Body of pancreas (tissue), 4 donors: Measurements from ENCODE around the gene CAMTA1. TPM values are rescaled to one million over a fixed set of nuclear protein-coding genes. Genes with fewer than 3 reads are reported as not detected.
A peak's percentile ranks its signal among the peaks of the same experiment; 100 is the strongest.

Source experiments
- ATAC-seq: fragments of 150-250 bp; one replicate; pipeline ENCODE4 v1.9.1; 2016
- DNase-seq, 4 donors: peaks; one replicate each; pipeline ENCODE4 v3.0.0-alpha.2; 2019
- H3K27ac ChIP-seq, 4 donors: fragments of 200-600 bp; sonication (generic); 1 replicate in 3 of 4; 2 replicates in 1 of 4; pipeline versions ENCODE4 v1.5.1 to v1.6.1; 2016 to 2019; ENCODE audit warnings: mild to moderate bottlenecking in 1 of 4, mixed read lengths in 1 of 4, moderate library complexity in 1 of 4
- H3K27me3 ChIP-seq, 2 donors: fragments of 200-600 bp; sonication (generic); one replicate each; pipeline ENCODE4 v1.6.0; 2016; ENCODE audit warnings: mild to moderate bottlenecking in 1 of 2
- H3K36me3 ChIP-seq, 2 donors: fragments of 200-600 bp; sonication (generic); replicated peaks in 1 of 2; 2 replicates each; pipeline ENCODE4 v1.5.1; 2016; ENCODE audit warnings: low read depth in 2 of 2; ENCODE audit not compliant: insufficient read depth in 1 of 2
- H3K4me1 ChIP-seq: fragments of 200-600 bp; sonication (generic); one replicate; pipeline ENCODE4 v1.6.0; 2016
- H3K4me3 ChIP-seq, 2 donors: fragments of 200-600 bp; sonication (generic); 1 replicate in 1 of 2; 2 replicates in 1 of 2; pipeline ENCODE4 v1.5.1; 2016 to 2019
- H3K9me3 ChIP-seq, 3 donors: fragments of 200-600 bp; sonication (generic); 1 replicate in 2 of 3; 2 replicates in 1 of 3; pipeline ENCODE4 v1.5.1; 2016
- POLR2A ChIP-seq, 3 donors: fragments of 450-650 bp; IDR thresholded peaks; one replicate each; pipeline ENCODE4 v1.6.1; 2016; ENCODE audit warnings: antibody characterized with exemption in 3 of 3, mild to moderate bottlenecking in 2 of 3
- WGBS, 2 donors: methylation state at CpG; one replicate each; pipeline ENCODE4 v1.1.5; 2017; 5-methylcytosine and 5-hydroxymethylcytosine counted together
- intact Hi-C: fragments of 100-400 bp; cut with DNase I; formaldehyde crosslinking; loops from one replicate; pipeline ENCODE4 v1.15.1; 2023
- total RNA-seq, 2 donors: library from RNA; depleted of rRNA; stranded (reverse); fragments of >200 nt; gene quantifications; one replicate each; pipeline ENCODE4 v1.1.0, GENCODE V29; 2016
- TF ChIP-seq, protein P1 (sequence below), 7 experiments: fragments of 450-650 bp in 4 of 7; fragments of 200-600 bp in 3 of 7; sonication (generic) in 3 of 7; IDR thresholded peaks; one replicate each; pipeline ENCODE4 v1.5.1; 2016 to 2019; ENCODE audit warnings: antibody characterized with exemption in 7 of 7

Gene CAMTA1
- total RNA-seq, 2 donors from 2014 or later: 36.3 to 59.7 TPM

DNA sequence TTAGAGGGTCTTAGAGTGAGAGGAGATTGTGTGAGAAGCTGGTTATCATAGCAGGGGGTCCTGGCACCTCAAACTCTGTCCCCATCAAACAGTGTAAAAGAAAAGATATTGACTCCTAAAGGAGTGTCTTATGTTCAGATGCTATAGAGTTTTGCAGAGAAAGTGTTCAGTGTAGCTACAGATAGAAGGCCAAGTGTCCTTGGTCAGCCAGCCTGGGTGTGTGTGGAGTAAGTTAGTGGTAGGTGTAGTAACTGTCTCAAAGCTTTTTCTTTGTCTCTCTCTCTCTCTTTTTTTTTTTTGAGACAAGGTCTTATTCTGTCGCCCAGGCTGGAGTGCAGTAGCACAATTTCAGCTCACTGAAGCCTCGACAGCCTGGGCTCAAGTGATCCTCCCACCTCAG, 17.2 kb downstream of the CAMTA1 start:
- DNase-seq (no peak), ATAC-seq (no peak)
- TF ChIP-seq POLR2A (IDR thresholded peaks at IDR 0.05): no peak
- TF ChIP-seq, protein P1, sequence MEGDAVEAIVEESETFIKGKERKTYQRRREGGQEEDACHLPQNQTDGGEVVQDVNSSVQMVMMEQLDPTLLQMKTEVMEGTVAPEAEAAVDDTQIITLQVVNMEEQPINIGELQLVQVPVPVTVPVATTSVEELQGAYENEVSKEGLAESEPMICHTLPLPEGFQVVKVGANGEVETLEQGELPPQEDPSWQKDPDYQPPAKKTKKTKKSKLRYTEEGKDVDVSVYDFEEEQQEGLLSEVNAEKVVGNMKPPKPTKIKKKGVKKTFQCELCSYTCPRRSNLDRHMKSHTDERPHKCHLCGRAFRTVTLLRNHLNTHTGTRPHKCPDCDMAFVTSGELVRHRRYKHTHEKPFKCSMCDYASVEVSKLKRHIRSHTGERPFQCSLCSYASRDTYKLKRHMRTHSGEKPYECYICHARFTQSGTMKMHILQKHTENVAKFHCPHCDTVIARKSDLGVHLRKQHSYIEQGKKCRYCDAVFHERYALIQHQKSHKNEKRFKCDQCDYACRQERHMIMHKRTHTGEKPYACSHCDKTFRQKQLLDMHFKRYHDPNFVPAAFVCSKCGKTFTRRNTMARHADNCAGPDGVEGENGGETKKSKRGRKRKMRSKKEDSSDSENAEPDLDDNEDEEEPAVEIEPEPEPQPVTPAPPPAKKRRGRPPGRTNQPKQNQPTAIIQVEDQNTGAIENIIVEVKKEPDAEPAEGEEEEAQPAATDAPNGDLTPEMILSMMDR (IDR thresholded peaks at IDR 0.05): no peak
- Histone ChIP-seq H3K4me1 (peaks cover 31% of the 10 kb centered on the region), H3K27ac (no peak overlapping the region), H3K4me3 (no peak overlapping the region), H3K27me3 (no peaks in the 10 kb centered on the region), H3K9me3 (no peaks in the 10 kb centered on the region), H3K36me3 (no peaks in the 10 kb centered on the region)
- WGBS, 2 donors: 88 to 96% methylated on average over 2 of the region's 2 CpGs
- intact Hi-C loops: no loop called here

- Histone ChIP-seq H3K27me3 (no peaks in the 10 kb centered on the region), H3K9me3 (no peaks in the 10 kb centered on the region), H3K36me3 (no peaks in the 10 kb centered on the region), H3K4me1 (peaks cover 35% of the 10 kb centered on the region), H3K27ac (no peak overlapping the region), H3K4me3 (no peak overlapping the region)
- 90 to 91% methylated on average over 6 to 8 of the region's 8 CpGs for WGBS, 2 donors
- TF ChIP-seq POLR2A (IDR thresholded peaks at IDR 0.05): no peak
- TF ChIP-seq, protein P1 (IDR thresholded peaks at IDR 0.05): no peak
- intact Hi-C loops: no loop called here
- ATAC-seq (no peak), DNase-seq (no peak)
Measured at GRCh38 chr1:6802893-6803292, 17.6 kb downstream of the CAMTA1 start.

DNA sequence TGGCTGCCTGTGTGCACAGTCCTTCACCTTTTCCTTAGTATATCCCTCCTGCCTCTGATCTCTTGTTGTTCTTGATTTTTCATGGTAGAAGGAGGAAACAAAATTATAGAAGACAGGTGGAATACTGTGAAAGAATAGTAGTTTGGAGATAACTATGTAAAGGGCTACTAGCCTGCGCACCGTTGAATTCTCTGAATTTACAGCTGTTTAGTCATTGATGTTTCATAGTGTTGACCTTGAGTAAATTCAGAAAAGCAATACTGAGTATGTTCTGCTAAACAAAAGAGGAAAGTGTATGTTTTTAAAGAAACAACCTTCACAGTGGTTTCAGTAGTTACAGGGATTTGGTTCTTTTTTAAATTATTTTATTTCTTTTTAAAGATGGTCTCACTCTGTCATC, 18.1 kb downstream of the CAMTA1 start:
- intact Hi-C loops: no loop called here
- Histone ChIP-seq H3K36me3 (no peaks in the 10 kb centered on the region), H3K4me1 (peaks cover 40% of the 10 kb centered on the region), H3K27ac (no peak overlapping the region), H3K4me3 (no peak overlapping the region), H3K27me3 (no peaks in the 10 kb centered on the region), H3K9me3 (no peaks in the 10 kb centered on the region)
- no peak for ATAC-seq
- TF ChIP-seq POLR2A (IDR thresholded peaks at IDR 0.05): no peak
- TF ChIP-seq, protein P1 (IDR thresholded peaks at IDR 0.05): no peak
- WGBS, 2 donors: 31 to 46% methylated on average over 2 of the region's 2 CpGs
- no peak for DNase-seq

GRCh38 chr1:6805004-6805416, 19.8 kb downstream of the CAMTA1 start:
- no peaks in the 10 kb centered on the region for H3K9me3 ChIP-seq
- peaks cover 36% of the 10 kb centered on the region for H3K4me1 ChIP-seq
- intact Hi-C loops: no loop called here
- no peaks in the 10 kb centered on the region for H3K36me3 ChIP-seq
- WGBS, 2 donors: 92 to 94% methylated on average over 1 of the region's 1 CpG
- H3K27me3 ChIP-seq: no peaks in the 10 kb centered on the region
- TF ChIP-seq, protein P1 (IDR thresholded peaks at IDR 0.05): no peak
- no peak for TF ChIP-seq POLR2A (IDR thresholded peaks at IDR 0.05)
- H3K4me3 ChIP-seq: no peak overlapping the region
- DNase-seq (no peak), ATAC-seq (no peak)
- no peak overlapping the region for H3K27ac ChIP-seq

GRCh38 chr1:6807782-6808181, 22.5 kb downstream of the CAMTA1 start:
- Histone ChIP-seq H3K27ac (no peak overlapping the region), H3K9me3 (no peaks in the 10 kb centered on the region), H3K4me1 (peaks cover 23% of the 10 kb centered on the region), H3K4me3 (no peak overlapping the region), H3K36me3 (no peaks in the 10 kb centered on the region), H3K27me3 (no peaks in the 10 kb centered on the region)
- ATAC-seq (peak; percentile 27), DNase-seq (no peak)
- intact Hi-C loops: no loop called here
- WGBS, 2 donors: 27 to 31% methylated on average over 3 of the region's 3 CpGs
- no peak for TF ChIP-seq POLR2A (IDR thresholded peaks at IDR 0.05)
- TF ChIP-seq, protein P1 (IDR thresholded peaks at IDR 0.05): no peak
